HEK293 (cell line): ENCODE data around the gene CERS4.

Experiments used
- CTCF ChIA-PET: fragments of 350-600 bp; formaldehyde crosslinking; extraction: SDS; loops from one replicate; lab custom pipeline; 2021; ENCODE audit warnings: antibody characterized with exemption; lab: Yijun Ruan, JAX
- POLR2A ChIA-PET: fragments of 300-600 bp; formaldehyde crosslinking; extraction: SDS; loops from one replicate; lab custom pipeline; 2020; ENCODE audit warnings: antibody characterized with exemption, inconsistent platforms; lab: Yijun Ruan, JAX
- H3K27ac ChIP-seq: fragments of 200-500 bp; sonication (Bioruptor generic); 2 replicates; pipeline ENCODE4 v1.5.1; 2014; ENCODE audit warnings: low read depth, low read length, control low read depth, inconsistent platforms; ENCODE audit errors: extremely low read depth
- H3K36me3 ChIP-seq, 2 experiments: fragments of 200-500 bp in 1 of 2; sonication (Bioruptor generic) in 1 of 2; 1 replicate in 1 of 2; 2 replicates in 1 of 2; pipeline ENCODE4 v1.5.1; 2014 to 2017; ENCODE audit warnings: inconsistent platforms in 2 of 2, low read length in 2 of 2; ENCODE audit not compliant: control insufficient read depth in 2 of 2, insufficient read depth in 1 of 2
- H3K4me1 ChIP-seq: fragments of 200-500 bp; sonication (Bioruptor generic); 2 replicates; pipeline ENCODE4 v1.5.1; 2014; ENCODE audit warnings: mild to moderate bottlenecking, low read length, inconsistent platforms; ENCODE audit not compliant: control insufficient read depth, insufficient read depth
- H3K4me3 ChIP-seq: 2 replicates; pipeline ENCODE4 v1.5.1; 2011; ENCODE audit warnings: low read depth, mild to moderate bottlenecking, control low read depth, low read length, moderate library complexity
- H3K9me3 ChIP-seq: fragments of 200-500 bp; sonication (Bioruptor generic); 2 replicates; pipeline ENCODE4 v1.5.1; 2014; ENCODE audit warnings: low read depth, low read length, inconsistent platforms; ENCODE audit not compliant: control insufficient read depth, insufficient read depth
- EGR2 ChIP-seq: fragments of 450-650 bp; formaldehyde crosslinking; IDR thresholded peaks from 2 replicates; pipeline ENCODE4 v1.5.1; 2016; ENCODE audit warnings: low read depth, missing biosample characterization, missing genetic modification characterization
- GFI1B ChIP-seq: fragments of 450-650 bp; formaldehyde crosslinking; IDR thresholded peaks from 2 replicates; pipeline ENCODE4 v1.5.1; 2016; ENCODE audit warnings: missing biosample characterization, missing genetic modification characterization
- GLIS2 ChIP-seq: fragments of 450-650 bp; formaldehyde crosslinking; IDR thresholded peaks from 2 replicates; pipeline ENCODE4 v1.5.1; 2016; ENCODE audit warnings: missing biosample characterization, missing genetic modification characterization
- KLF8 ChIP-seq: fragments of 450-650 bp; formaldehyde crosslinking; IDR thresholded peaks from 2 replicates; pipeline ENCODE4 v1.5.1; 2016; ENCODE audit warnings: missing biosample characterization, missing genetic modification characterization
- KLF9 ChIP-seq: fragments of 450-650 bp; formaldehyde crosslinking; IDR thresholded peaks from 2 replicates; pipeline ENCODE4 v1.5.1; 2016; ENCODE audit warnings: missing biosample characterization, missing genetic modification characterization, low read depth
- SP2 ChIP-seq: fragments of 450-650 bp; formaldehyde crosslinking; IDR thresholded peaks from 2 replicates; pipeline ENCODE4 v1.5.1; 2016; ENCODE audit warnings: missing biosample characterization, missing genetic modification characterization
- SP3 ChIP-seq: fragments of 450-650 bp; formaldehyde crosslinking; IDR thresholded peaks from 2 replicates; pipeline ENCODE4 v1.5.1; 2016; ENCODE audit warnings: missing biosample characterization, missing genetic modification characterization
- YY1 ChIP-seq: fragments of 450-650 bp; formaldehyde crosslinking; IDR thresholded peaks from 2 replicates; pipeline ENCODE4 v1.5.1; 2018; ENCODE audit warnings: missing biosample characterization, missing genetic modification characterization
- ZBTB26 ChIP-seq: fragments of 450-650 bp; formaldehyde crosslinking; optimal IDR thresholded peaks from 2 replicates; pipeline ENCODE3; 2016; ENCODE audit warnings: missing biosample characterization, mild to moderate bottlenecking, missing genetic modification characterization
- ZBTB48 ChIP-seq: fragments of 450-650 bp; formaldehyde crosslinking; IDR thresholded peaks from 2 replicates; pipeline ENCODE4 v1.5.1; 2016; ENCODE audit warnings: missing biosample characterization, missing genetic modification characterization
- ZBTB7A ChIP-seq: fragments of 450-650 bp; formaldehyde crosslinking; IDR thresholded peaks from 2 replicates; pipeline ENCODE4 v1.5.1; 2016; ENCODE audit warnings: low read depth, missing biosample characterization, missing genetic modification characterization
- ZNF335 ChIP-seq: fragments of 450-650 bp; formaldehyde crosslinking; conservative IDR thresholded peaks from 2 replicates; pipeline ENCODE4 v1.5.1; 2016; ENCODE audit warnings: missing biosample characterization, missing genetic modification characterization
- ZNF610 ChIP-seq: fragments of 450-650 bp; formaldehyde crosslinking; IDR thresholded peaks from 2 replicates; pipeline ENCODE4 v1.5.1; 2016; ENCODE audit warnings: missing biosample characterization, missing genetic modification characterization, borderline replicate concordance
- ZNF664 ChIP-seq: fragments of 450-650 bp; formaldehyde crosslinking; IDR thresholded peaks from 2 replicates; pipeline ENCODE4 v1.5.1; 2016; ENCODE audit warnings: missing biosample characterization, missing genetic modification characterization
- TF ChIP-seq, protein P1 (sequence below): fragments of 450-650 bp; formaldehyde crosslinking; IDR thresholded peaks from 2 replicates; pipeline ENCODE4 v1.5.1; 2016; ENCODE audit warnings: missing biosample characterization, missing genetic modification characterization
- TF ChIP-seq, protein P2 (sequence below): fragments of 450-650 bp; formaldehyde crosslinking; IDR thresholded peaks from 2 replicates; pipeline ENCODE4 v1.5.1; 2016; ENCODE audit warnings: missing biosample characterization, missing genetic modification characterization
- TF ChIP-seq, protein P3 (sequence below): fragments of 450-650 bp; formaldehyde crosslinking; IDR thresholded peaks from 2 replicates; pipeline ENCODE4 v1.5.1; 2016; ENCODE audit warnings: missing biosample characterization, missing genetic modification characterization
- TF ChIP-seq, protein P4 (sequence below): fragments of 450-650 bp; formaldehyde crosslinking; IDR thresholded peaks from 2 replicates; pipeline ENCODE4 v1.5.1; 2016; ENCODE audit warnings: missing biosample characterization, missing genetic modification characterization

CERS4 gene

GRCh38 chr19:8302734-8303133, 93.6 kb downstream of the CERS4 start:
- no peak for TF ChIP-seq GFI1B (tag by site-specific recombination)
- peak; percentile 12; the same call in 1 of the 2 replicates for TF ChIP-seq GLIS2 (tag by site-specific recombination)
- H3K4me1 ChIP-seq, result no peaks in the 10 kb centered on the region
- no peak overlapping the region for H3K4me3 ChIP-seq
- ChIA-PET CTCF (interaction anchor here (0.6 to 1.6 kb wide), 2 partner anchors 33 to 761 kb away, joined by 5 to 6 read pairs; no protein-coding TSS in a partner anchor), POLR2A (interaction anchor here (0.6 kb wide), 2 partner anchors 19 to 198 kb away, joined by 3 to 4 read pairs; partner anchors contain the start of genes NDUFA7 and RPS28)
- no peaks in the 10 kb centered on the region for H3K9me3 ChIP-seq
- H3K27ac ChIP-seq, result no peak overlapping the region
- H3K36me3 ChIP-seq, result peaks cover 0 to 19% of the 10 kb centered on the region in 2 experiments; a peak in 2 of 3 replicates

- no peak overlapping the region for H3K4me3 ChIP-seq
- POLR2A ChIA-PET, result interaction anchor here (0.6 to 1.1 kb wide), 4 partner anchors 9 to 57 kb away, joined by 3 to 4 read pairs (median 4); partner anchors contain the start of genes NDUFA7 and RPS28
- peaks cover 0 to 26% of the 10 kb centered on the region in 2 experiments; a peak in 2 of 3 replicates for H3K36me3 ChIP-seq
- no peaks in the 10 kb centered on the region for H3K4me1 ChIP-seq
- H3K27ac ChIP-seq, result no peak overlapping the region
- TF ChIP-seq SP3 (tag by site-specific recombination), result peak; percentile 63
- TF ChIP-seq KLF9 (tag by site-specific recombination), result peak; percentile 79
- TF ChIP-seq, protein P1, sequence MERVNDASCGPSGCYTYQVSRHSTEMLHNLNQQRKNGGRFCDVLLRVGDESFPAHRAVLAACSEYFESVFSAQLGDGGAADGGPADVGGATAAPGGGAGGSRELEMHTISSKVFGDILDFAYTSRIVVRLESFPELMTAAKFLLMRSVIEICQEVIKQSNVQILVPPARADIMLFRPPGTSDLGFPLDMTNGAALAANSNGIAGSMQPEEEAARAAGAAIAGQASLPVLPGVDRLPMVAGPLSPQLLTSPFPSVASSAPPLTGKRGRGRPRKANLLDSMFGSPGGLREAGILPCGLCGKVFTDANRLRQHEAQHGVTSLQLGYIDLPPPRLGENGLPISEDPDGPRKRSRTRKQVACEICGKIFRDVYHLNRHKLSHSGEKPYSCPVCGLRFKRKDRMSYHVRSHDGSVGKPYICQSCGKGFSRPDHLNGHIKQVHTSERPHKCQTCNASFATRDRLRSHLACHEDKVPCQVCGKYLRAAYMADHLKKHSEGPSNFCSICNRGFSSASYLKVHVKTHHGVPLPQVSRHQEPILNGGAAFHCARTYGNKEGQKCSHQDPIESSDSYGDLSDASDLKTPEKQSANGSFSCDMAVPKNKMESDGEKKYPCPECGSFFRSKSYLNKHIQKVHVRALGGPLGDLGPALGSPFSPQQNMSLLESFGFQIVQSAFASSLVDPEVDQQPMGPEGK (tag by site-specific recombination), result 0 out of 2 replicates have a peak, but pooled peaks have one; percentile 24
- peak; percentile 76 for TF ChIP-seq SP2 (tag by site-specific recombination)
- TF ChIP-seq, protein P2, sequence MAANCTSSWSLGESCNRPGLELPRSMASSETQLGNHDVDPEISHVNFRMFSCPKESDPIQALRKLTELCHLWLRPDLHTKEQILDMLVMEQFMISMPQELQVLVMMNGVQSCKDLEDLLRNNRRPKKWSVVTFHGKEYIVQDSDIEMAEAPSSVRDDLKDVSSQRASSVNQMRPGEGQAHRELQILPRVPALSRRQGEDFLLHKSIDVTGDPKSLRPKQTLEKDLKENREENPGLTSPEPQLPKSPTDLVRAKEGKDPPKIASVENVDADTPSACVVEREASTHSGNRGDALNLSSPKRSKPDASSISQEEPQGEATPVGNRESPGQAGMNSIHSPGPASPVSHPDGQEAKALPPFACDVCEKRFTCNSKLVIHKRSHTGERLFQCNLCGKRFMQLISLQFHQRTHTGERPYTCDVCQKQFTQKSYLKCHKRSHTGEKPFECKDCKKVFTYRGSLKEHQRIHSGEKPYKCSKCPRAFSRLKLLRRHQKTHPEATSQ (tag by site-specific recombination), result no peak
- TF ChIP-seq KLF8, result peak; percentile 23; the same call in 1 of the 2 replicates
- no peak for TF ChIP-seq YY1 (tag by site-specific recombination)
- TF ChIP-seq EGR2, result 0 out of 2 replicates have a peak, but pooled peaks have one; percentile 11
- peak; percentile 12 for TF ChIP-seq ZBTB26 (tag by site-specific recombination)
- TF ChIP-seq, all 188 proteins: peak for 7
- no peaks in the 10 kb centered on the region for H3K9me3 ChIP-seq
- CTCF ChIA-PET, result interaction anchor here (0.5 to 0.7 kb wide), 4 partner anchors 36 to 484 kb away, joined by 3 to 4 read pairs (median 4); no protein-coding TSS in a partner anchor
These were observed 95.9 kb downstream of the CERS4 start for GRCh38 chr19:8304841-8305621.

GRCh38 chr19:8305798-8306197, 96.6 kb downstream of the CERS4 start:
- Histone ChIP-seq H3K27ac (no peak overlapping the region), H3K36me3 (peaks cover 0 to 31% of the 10 kb centered on the region in 2 experiments; a peak in 2 of 3 replicates), H3K4me1 (no peaks in the 10 kb centered on the region), H3K9me3 (no peaks in the 10 kb centered on the region), H3K4me3 (no peak overlapping the region)
- TF ChIP-seq ZBTB26 (tag by site-specific recombination) (peak; percentile 5), ZNF664 (tag by site-specific recombination) (no peak), ZBTB7A (no peak), ZBTB48 (tag by site-specific recombination) (no peak), ZNF335 (0 out of 2 replicates have a peak, but pooled peaks have one; percentile 13), ZNF610 (tag by site-specific recombination) (no peak)
- TF ChIP-seq, protein P3, sequence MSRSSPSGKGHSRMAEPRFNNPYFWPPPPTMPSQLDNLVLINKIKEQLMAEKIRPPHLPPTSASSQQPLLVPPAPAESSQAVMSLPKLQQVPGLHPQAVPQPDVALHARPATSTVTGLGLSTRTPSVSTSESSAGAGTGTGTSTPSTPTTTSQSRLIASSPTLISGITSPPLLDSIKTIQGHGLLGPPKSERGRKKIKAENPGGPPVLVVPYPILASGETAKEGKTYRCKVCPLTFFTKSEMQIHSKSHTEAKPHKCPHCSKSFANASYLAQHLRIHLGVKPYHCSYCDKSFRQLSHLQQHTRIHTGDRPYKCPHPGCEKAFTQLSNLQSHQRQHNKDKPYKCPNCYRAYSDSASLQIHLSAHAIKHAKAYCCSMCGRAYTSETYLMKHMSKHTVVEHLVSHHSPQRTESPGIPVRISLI (tag by site-specific recombination), result no peak
- TF ChIP-seq, protein P4, sequence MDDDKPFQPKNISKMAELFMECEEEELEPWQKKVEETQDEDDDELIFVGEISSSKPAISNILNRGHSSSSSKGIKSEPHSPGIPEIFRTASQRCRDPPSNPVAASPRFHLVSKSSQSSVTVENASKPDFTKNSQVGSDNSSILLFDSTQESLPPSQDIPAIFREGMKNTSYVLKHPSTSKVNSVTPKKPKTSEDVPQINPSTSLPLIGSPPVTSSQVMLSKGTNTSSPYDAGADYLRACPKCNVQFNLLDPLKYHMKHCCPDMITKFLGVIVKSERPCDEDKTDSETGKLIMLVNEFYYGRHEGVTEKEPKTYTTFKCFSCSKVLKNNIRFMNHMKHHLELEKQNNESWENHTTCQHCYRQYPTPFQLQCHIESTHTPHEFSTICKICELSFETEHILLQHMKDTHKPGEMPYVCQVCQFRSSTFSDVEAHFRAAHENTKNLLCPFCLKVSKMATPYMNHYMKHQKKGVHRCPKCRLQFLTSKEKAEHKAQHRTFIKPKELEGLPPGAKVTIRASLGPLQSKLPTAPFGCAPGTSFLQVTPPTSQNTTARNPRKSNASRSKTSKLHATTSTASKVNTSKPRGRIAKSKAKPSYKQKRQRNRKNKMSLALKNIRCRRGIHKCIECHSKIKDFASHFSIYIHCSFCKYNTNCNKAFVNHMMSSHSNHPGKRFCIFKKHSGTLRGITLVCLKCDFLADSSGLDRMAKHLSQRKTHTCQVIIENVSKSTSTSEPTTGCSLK (tag by site-specific recombination), result no peak
- CTCF ChIA-PET, result interaction anchor here (0.5 to 0.7 kb wide), 2 partner anchors 43 to 484 kb away, joined by 3 to 5 read pairs; no protein-coding TSS in a partner anchor
- POLR2A ChIA-PET, result interaction anchor here (0.6 to 1.0 kb wide), 3 partner anchors 16 to 35 kb away, joined by 3 to 7 read pairs (median 4); partner anchors contain the start of genes NDUFA7 and RPS28
